ENCODE data around the gene MTMR12. TPM values are rescaled to one million over a fixed set of nuclear protein-coding genes. Genes with fewer than 3 reads are reported as not detected.
"Not testable (repeated sequence)": the region's sequence is repeated elsewhere in the genome, so short reads cannot be mapped to it uniquely, and the experiment has no call there.

Gene MTMR12
- total RNA-seq, 2 experiments from 2014 or later = 30.6 to 32.2 TPM

- Mint-ChIP-seq H3K27me3 (no peaks in the 10 kb centered on the region), H3K36me3 (peaks cover 4% of the 10 kb centered on the region), H3K9me3 (peaks cover 6% of the 10 kb centered on the region), H3K4me3 (no peak overlapping the region), H3K27ac (no peak overlapping the region), H3K4me1 (no peaks in the 10 kb centered on the region)
- no peak for DNase-seq
- no peak for ATAC-seq (ENCODE audit: low read depth)
- POLR2A ChIA-PET = interaction anchor here (0.6 kb wide), 1 partner anchor 14 kb away, joined by 3 read pairs; no protein-coding TSS in a partner anchor
These were observed 6.7 kb upstream of the MTMR12 start for GRCh38 chr5:32319392-32319791.

- Mint-ChIP-seq H3K27ac (no peak overlapping the region), H3K27me3 (no peaks in the 10 kb centered on the region), H3K36me3 (peaks cover 4% of the 10 kb centered on the region), H3K9me3 (peaks cover 6% of the 10 kb centered on the region), H3K4me1 (peaks cover under 1% of the 10 kb centered on the region), H3K4me3 (no peak overlapping the region)
- ATAC-seq (ENCODE audit: low read depth) = no peak
- POLR2A ChIA-PET = interaction anchor here (0.8 kb wide), 1 partner anchor 31 kb away, joined by 5 read pairs; no protein-coding TSS in a partner anchor
- no peak for DNase-seq
These were observed 4.3 kb upstream of the MTMR12 start for GRCh38 chr5:32317041-32317440.

- peaks cover 6% of the 10 kb centered on the region for H3K36me3 Mint-ChIP-seq
- DNase-seq (no peak), ATAC-seq (ENCODE audit: low read depth) (no peak)
- no peaks in the 10 kb centered on the region for H3K9me3 Mint-ChIP-seq
- H3K4me1 Mint-ChIP-seq = peaks cover 14% of the 10 kb centered on the region
- H3K4me3 Mint-ChIP-seq = no peak overlapping the region
- POLR2A ChIA-PET = no interaction called here
- no peaks in the 10 kb centered on the region for H3K27me3 Mint-ChIP-seq
- no peak overlapping the region for H3K27ac Mint-ChIP-seq
These were observed 2.7 kb upstream of the MTMR12 start for GRCh38 chr5:32315221-32316014.

GRCh38 chr5:32314658-32315057 is 1.9 kb upstream of the MTMR12 start:
- POLR2A ChIA-PET = no interaction called here
- Mint-ChIP-seq H3K4me1 (peaks cover 20% of the 10 kb centered on the region), H3K4me3 (peak overlapping the region; percentile 50), H3K27me3 (no peaks in the 10 kb centered on the region), H3K36me3 (peaks cover 10% of the 10 kb centered on the region), H3K27ac (no peak overlapping the region), H3K9me3 (no peaks in the 10 kb centered on the region)
- DNase-seq = no peak
- ATAC-seq (ENCODE audit: low read depth) = no peak

- POLR2A ChIA-PET = interaction anchor here (0.6 to 2.7 kb wide), 2 partner anchors 15 to 139 kb away, joined by 3 to 14 read pairs; no protein-coding TSS in a partner anchor
- Mint-ChIP-seq H3K36me3 (peaks cover 15% of the 10 kb centered on the region), H3K4me1 (peaks cover 26% of the 10 kb centered on the region), H3K4me3 (peak overlapping the region; percentile 50)
- not testable (repeated sequence) for H3K9me3 Mint-ChIP-seq; DNase-seq; H3K27me3 Mint-ChIP-seq; H3K27ac Mint-ChIP-seq; ATAC-seq (ENCODE audit: low read depth)
These were observed 1.4 kb upstream of the MTMR12 start for GRCh38 chr5:32314152-32314488.

GRCh38 chr5:32312197-32312594 is 543 bp downstream of the MTMR12 start:
- no peak for DNase-seq
- POLR2A ChIA-PET = interaction anchor here (0.7 to 2.7 kb wide), 4 partner anchors 13 to 138 kb away, joined by 3 to 14 read pairs (median 4); partner anchors contain the start of gene GOLPH3
- H3K4me1 Mint-ChIP-seq = peaks cover 29% of the 10 kb centered on the region
- no peaks in the 10 kb centered on the region for H3K9me3 Mint-ChIP-seq
- H3K4me3 Mint-ChIP-seq = peak overlapping the region; percentile 92
- peak; percentile 23 for ATAC-seq (ENCODE audit: low read depth)
- H3K27me3 Mint-ChIP-seq = no peaks in the 10 kb centered on the region
- H3K27ac Mint-ChIP-seq = peak overlapping the region; percentile 84
- H3K36me3 Mint-ChIP-seq = peaks cover 20% of the 10 kb centered on the region

GRCh38 chr5:32311404-32312196 is 1.1 kb downstream of the MTMR12 start:
- H3K27me3 Mint-ChIP-seq = no peaks in the 10 kb centered on the region
- H3K4me1 Mint-ChIP-seq = peaks cover 30% of the 10 kb centered on the region
- no peak for DNase-seq
- POLR2A ChIA-PET = interaction anchor here (0.7 to 2.7 kb wide), 3 partner anchors 12 to 138 kb away, joined by 4 to 14 read pairs (median 4); partner anchors contain the start of gene GOLPH3
- H3K9me3 Mint-ChIP-seq = no peaks in the 10 kb centered on the region
- peak overlapping the region; percentile 92 for H3K4me3 Mint-ChIP-seq
- peak overlapping the region; percentile 84 for H3K27ac Mint-ChIP-seq
- ATAC-seq (ENCODE audit: low read depth) = no peak
- peaks cover 20% of the 10 kb centered on the region for H3K36me3 Mint-ChIP-seq

GRCh38 chr5:32309761-32310160 is 3.0 kb downstream of the MTMR12 start:
- Mint-ChIP-seq H3K9me3 (no peaks in the 10 kb centered on the region), H3K27me3 (no peaks in the 10 kb centered on the region), H3K27ac (no peak overlapping the region), H3K4me1 (peaks cover 31% of the 10 kb centered on the region), H3K36me3 (peaks cover 21% of the 10 kb centered on the region), H3K4me3 (no peak overlapping the region)
- POLR2A ChIA-PET = no interaction called here
- DNase-seq = no peak
- ATAC-seq (ENCODE audit: low read depth) = no peak

- no peaks in the 10 kb centered on the region for H3K27me3 Mint-ChIP-seq
- no peak for DNase-seq
- POLR2A ChIA-PET = no interaction called here
- no peak for ATAC-seq (ENCODE audit: low read depth)
- peaks cover 35% of the 10 kb centered on the region for H3K4me1 Mint-ChIP-seq
- no peak overlapping the region for H3K27ac Mint-ChIP-seq
- H3K9me3 Mint-ChIP-seq = no peaks in the 10 kb centered on the region
- no peak overlapping the region for H3K4me3 Mint-ChIP-seq
- peaks cover 24% of the 10 kb centered on the region for H3K36me3 Mint-ChIP-seq
These were observed 3.8 kb downstream of the MTMR12 start for GRCh38 chr5:32308946-32309345.

GRCh38 chr5:32307769-32308194 is 5.0 kb downstream of the MTMR12 start:
- Mint-ChIP-seq H3K4me3 (no peak overlapping the region), H3K36me3 (peaks cover 24% of the 10 kb centered on the region), H3K9me3 (no peaks in the 10 kb centered on the region), H3K27me3 (no peaks in the 10 kb centered on the region), H3K4me1 (peaks cover 42% of the 10 kb centered on the region), H3K27ac (no peak overlapping the region)
- POLR2A ChIA-PET = no interaction called here
- ATAC-seq (ENCODE audit: low read depth) (no peak), DNase-seq (no peak)

- Mint-ChIP-seq H3K27me3 (no peaks in the 10 kb centered on the region), H3K9me3 (no peaks in the 10 kb centered on the region), H3K36me3 (peaks cover 14% of the 10 kb centered on the region), H3K4me3 (no peak overlapping the region), H3K4me1 (peaks cover 25% of the 10 kb centered on the region), H3K27ac (no peak overlapping the region)
- peak; percentile 54 for ATAC-seq (ENCODE audit: low read depth)
- POLR2A ChIA-PET = no interaction called here
- DNase-seq = no peak
These were observed 8.1 kb downstream of the MTMR12 start for GRCh38 chr5:32304622-32305021.

- Mint-ChIP-seq H3K4me1 (peaks cover 22% of the 10 kb centered on the region), H3K4me3 (no peak overlapping the region), H3K36me3 (peaks cover 11% of the 10 kb centered on the region), H3K27ac (no peak overlapping the region), H3K27me3 (no peaks in the 10 kb centered on the region), H3K9me3 (no peaks in the 10 kb centered on the region)
- DNase-seq (no peak), ATAC-seq (ENCODE audit: low read depth) (no peak)
- POLR2A ChIA-PET = interaction anchor here (0.7 kb wide), 1 partner anchor 27 kb away, joined by 3 read pairs; no protein-coding TSS in a partner anchor
These were observed 9.0 kb downstream of the MTMR12 start for GRCh38 chr5:32303755-32304120.

GRCh38 chr5:32302835-32303754 is 9.6 kb downstream of the MTMR12 start:
- ATAC-seq (ENCODE audit: low read depth) = no peak

More at GRCh38 chr5:32302835-32303754, 9.6 kb downstream of the MTMR12 start:
- H3K27ac Mint-ChIP-seq = no peak overlapping the region
- H3K4me3 Mint-ChIP-seq = no peak overlapping the region
- peaks cover 9% of the 10 kb centered on the region for H3K36me3 Mint-ChIP-seq
- H3K4me1 Mint-ChIP-seq = peaks cover 25% of the 10 kb centered on the region
- DNase-seq = no peak
- H3K27me3 Mint-ChIP-seq = no peaks in the 10 kb centered on the region
- no peaks in the 10 kb centered on the region for H3K9me3 Mint-ChIP-seq
- POLR2A ChIA-PET = interaction anchor here (0.7 kb wide), 1 partner anchor 26 kb away, joined by 3 read pairs; no protein-coding TSS in a partner anchor
